Measurements from ENCODE around the gene TTL.

TTL gene

GRCh38 chr2:112583497-112584133, 101.7 kb downstream of the TTL start:
- no peak for DNase-seq (ENCODE audit: low read depth)

GRCh38 chr2:112584134-112584890, 102.4 kb downstream of the TTL start, which contains the start of gene CHCHD5:
CHCHD5 (plus strand) TSS chr2:112584609; CDS start chr2:112584648, 39 bp downstream.
- peak; percentile 91 for DNase-seq (ENCODE audit: low read depth)

- DNase-seq (ENCODE audit: low read depth), result no peak
These were observed 102.9 kb downstream of the TTL start for GRCh38 chr2:112584891-112585250.

- DNase-seq (ENCODE audit: low read depth), result no peak
These were observed 103.4 kb downstream of the TTL start for GRCh38 chr2:112585400-112585799.

GRCh38 chr2:112585873-112586464, 104.0 kb downstream of the TTL start:
- no peak for DNase-seq (ENCODE audit: low read depth)

GRCh38 chr2:112588611-112589045, 106.7 kb downstream of the TTL start:
- DNase-seq (ENCODE audit: low read depth), result no peak

Measured in activated T-cell treated with anti-CD3 and anti-CD28 coated beads for 24 hours (primary cell).